HCT116 (cell line): ENCODE results near the gene INIP.

ENCODE experiments used
- ELF1 ChIP-seq: IDR thresholded peaks from 2 replicates; pipeline ENCODE4 v1.6.1; 2012; ENCODE audit warnings: low read depth, borderline replicate concordance
- POLR2A ChIP-seq: IDR thresholded peaks from 2 replicates; pipeline ENCODE4 v1.7.0; 2011; ENCODE audit warnings: borderline replicate concordance; ENCODE audit not compliant: insufficient read depth, insufficient read length; ENCODE audit errors: extremely low read depth

DNA sequence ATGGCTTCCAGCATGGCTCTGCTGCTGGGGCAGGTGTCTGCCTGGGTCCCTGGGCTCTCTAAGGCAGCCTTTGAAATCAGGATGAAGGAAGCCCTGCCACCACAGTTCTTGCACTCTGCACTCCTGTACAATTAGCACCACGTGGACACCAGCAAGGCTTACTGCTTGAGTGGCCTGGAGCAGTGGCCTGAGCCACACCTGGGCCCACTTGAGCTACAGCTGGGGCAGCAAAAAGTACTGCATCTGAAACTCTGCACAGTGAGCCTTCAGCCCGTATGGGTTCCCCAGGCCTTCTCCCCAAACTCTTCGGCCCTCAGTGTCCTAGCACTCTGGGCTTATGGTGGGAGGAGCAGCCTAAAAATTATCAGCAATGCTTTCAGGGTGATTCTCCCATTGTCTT lies 8.0 kb upstream of the INIP start:
- no peak for TF ChIP-seq ELF1
- no peak for TF ChIP-seq POLR2A
